ENCODE results near the gene C10orf143.

DNA sequence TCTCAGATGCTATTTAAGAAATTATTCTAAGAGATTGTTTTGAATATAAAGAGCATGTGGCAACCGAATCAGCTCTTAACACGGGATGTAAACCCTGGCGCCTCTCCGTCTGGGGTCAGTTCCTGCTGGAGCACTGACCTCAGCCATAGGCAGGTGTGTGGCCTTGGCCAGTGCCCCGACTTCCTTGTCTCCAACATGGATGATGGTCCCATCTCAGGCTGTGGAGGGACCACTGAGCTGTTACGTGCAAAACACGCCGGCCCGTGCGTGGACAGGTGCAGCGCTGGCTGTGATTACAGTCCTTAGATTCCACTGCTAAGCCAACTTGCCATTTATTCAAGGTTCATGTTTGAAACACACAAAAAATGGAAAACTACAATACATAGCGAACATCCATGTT lies 59.9 kb downstream of the C10orf143 start:
- TF ChIP-seq, protein P1, sequence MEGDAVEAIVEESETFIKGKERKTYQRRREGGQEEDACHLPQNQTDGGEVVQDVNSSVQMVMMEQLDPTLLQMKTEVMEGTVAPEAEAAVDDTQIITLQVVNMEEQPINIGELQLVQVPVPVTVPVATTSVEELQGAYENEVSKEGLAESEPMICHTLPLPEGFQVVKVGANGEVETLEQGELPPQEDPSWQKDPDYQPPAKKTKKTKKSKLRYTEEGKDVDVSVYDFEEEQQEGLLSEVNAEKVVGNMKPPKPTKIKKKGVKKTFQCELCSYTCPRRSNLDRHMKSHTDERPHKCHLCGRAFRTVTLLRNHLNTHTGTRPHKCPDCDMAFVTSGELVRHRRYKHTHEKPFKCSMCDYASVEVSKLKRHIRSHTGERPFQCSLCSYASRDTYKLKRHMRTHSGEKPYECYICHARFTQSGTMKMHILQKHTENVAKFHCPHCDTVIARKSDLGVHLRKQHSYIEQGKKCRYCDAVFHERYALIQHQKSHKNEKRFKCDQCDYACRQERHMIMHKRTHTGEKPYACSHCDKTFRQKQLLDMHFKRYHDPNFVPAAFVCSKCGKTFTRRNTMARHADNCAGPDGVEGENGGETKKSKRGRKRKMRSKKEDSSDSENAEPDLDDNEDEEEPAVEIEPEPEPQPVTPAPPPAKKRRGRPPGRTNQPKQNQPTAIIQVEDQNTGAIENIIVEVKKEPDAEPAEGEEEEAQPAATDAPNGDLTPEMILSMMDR (IDR thresholded peaks at IDR 0.05; ENCODE audit: insufficient read depth, low read length, poor library complexity, severe bottlenecking) = no peak
- no peak for TF ChIP-seq EZH2phosphoT487 (conservative IDR thresholded peaks at IDR 0.05; ENCODE audit: low read length)
